Neutrophil (primary cell): ENCODE measurements around the gene ALDH8A1.

Source experiments
- H3K27ac ChIP-seq: fragments of 200-600 bp; sonication (generic); 2 replicates; pipeline ENCODE4 v1.5.1; 2016; ENCODE audit warnings: mild to moderate bottlenecking, moderate library complexity
- H3K27me3 ChIP-seq: fragments of 200-600 bp; sonication (generic); 2 replicates; pipeline ENCODE4 v1.6.0; 2016; ENCODE audit warnings: mild to moderate bottlenecking
- H3K36me3 ChIP-seq: fragments of 200-600 bp; sonication (generic); 2 replicates; pipeline ENCODE4 v1.5.1; 2017
- H3K4me1 ChIP-seq, 2 experiments: fragments of 200-600 bp in 1 of 2; sonication (generic) in 1 of 2; 1 replicate in 1 of 2; 2 replicates in 1 of 2; pipeline versions ENCODE4 v1.5.1 to v1.6.1; 2013 to 2016; ENCODE audit warnings: low read depth in 1 of 2, low read length in 1 of 2, mild to moderate bottlenecking in 1 of 2, moderate library complexity in 1 of 2; ENCODE audit not compliant: control insufficient read depth in 1 of 2, insufficient read depth in 1 of 2
- H3K4me3 ChIP-seq, 2 experiments: fragments of 200-600 bp in 1 of 2; sonication (generic) in 1 of 2; 1 replicate in 1 of 2; 2 replicates in 1 of 2; pipeline ENCODE4 v1.5.1; 2013 to 2016; ENCODE audit warnings: low read depth in 1 of 2, low read length in 1 of 2, mild to moderate bottlenecking in 1 of 2, moderate library complexity in 1 of 2
- H3K9me3 ChIP-seq: fragments of 200-600 bp; sonication (generic); 2 replicates; pipeline ENCODE4 v1.5.1; 2016
- TF ChIP-seq, protein P1 (sequence below): fragments of 200-600 bp; sonication (generic); IDR thresholded peaks from 2 replicates; pipeline ENCODE4 v1.5.1; 2016; ENCODE audit warnings: antibody characterized with exemption

ALDH8A1 gene

DNA sequence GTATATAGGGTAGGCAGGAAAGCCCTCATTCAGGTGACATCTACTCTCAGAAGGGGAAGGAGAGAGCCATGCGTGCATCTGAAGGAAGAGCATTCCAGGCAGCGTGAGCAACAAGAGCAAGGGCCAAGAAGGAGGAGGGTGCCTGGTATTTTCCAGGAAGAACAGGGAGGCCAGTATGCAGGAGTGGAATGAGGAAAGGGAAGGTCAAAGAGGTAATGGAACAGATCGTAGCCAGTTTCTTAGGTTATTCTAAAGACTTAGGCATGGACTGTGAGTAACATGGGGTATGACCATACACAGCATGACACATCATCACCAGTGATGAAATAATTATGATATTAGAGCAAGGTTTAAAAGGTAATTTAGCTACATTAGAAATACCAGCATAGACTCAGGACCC lies 24.1 kb downstream of the ALDH8A1 start:
- Histone ChIP-seq H3K9me3 (no peaks in the 10 kb centered on the region), H3K36me3 (no peaks in the 10 kb centered on the region), H3K27ac (no peak overlapping the region), H3K4me3 (no peak overlapping the region), H3K4me1 (no peaks in the 10 kb centered on the region), H3K27me3 (no peaks in the 10 kb centered on the region)
- TF ChIP-seq, protein P1, sequence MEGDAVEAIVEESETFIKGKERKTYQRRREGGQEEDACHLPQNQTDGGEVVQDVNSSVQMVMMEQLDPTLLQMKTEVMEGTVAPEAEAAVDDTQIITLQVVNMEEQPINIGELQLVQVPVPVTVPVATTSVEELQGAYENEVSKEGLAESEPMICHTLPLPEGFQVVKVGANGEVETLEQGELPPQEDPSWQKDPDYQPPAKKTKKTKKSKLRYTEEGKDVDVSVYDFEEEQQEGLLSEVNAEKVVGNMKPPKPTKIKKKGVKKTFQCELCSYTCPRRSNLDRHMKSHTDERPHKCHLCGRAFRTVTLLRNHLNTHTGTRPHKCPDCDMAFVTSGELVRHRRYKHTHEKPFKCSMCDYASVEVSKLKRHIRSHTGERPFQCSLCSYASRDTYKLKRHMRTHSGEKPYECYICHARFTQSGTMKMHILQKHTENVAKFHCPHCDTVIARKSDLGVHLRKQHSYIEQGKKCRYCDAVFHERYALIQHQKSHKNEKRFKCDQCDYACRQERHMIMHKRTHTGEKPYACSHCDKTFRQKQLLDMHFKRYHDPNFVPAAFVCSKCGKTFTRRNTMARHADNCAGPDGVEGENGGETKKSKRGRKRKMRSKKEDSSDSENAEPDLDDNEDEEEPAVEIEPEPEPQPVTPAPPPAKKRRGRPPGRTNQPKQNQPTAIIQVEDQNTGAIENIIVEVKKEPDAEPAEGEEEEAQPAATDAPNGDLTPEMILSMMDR = no peak

GRCh38 chr6:134921721-134922261 lies 28.1 kb downstream of the ALDH8A1 start:
- Histone ChIP-seq H3K27me3 (no peaks in the 10 kb centered on the region), H3K4me3 (no peak overlapping the region), H3K4me1 (no peaks in the 10 kb centered on the region), H3K36me3 (no peaks in the 10 kb centered on the region), H3K9me3 (no peaks in the 10 kb centered on the region), H3K27ac (no peak overlapping the region)
- TF ChIP-seq, protein P1 = no peak

GRCh38 chr6:134921276-134921675 lies 28.6 kb downstream of the ALDH8A1 start:
- H3K4me1 ChIP-seq = no peaks in the 10 kb centered on the region

GRCh38 chr6:134920422-134920821 lies 29.5 kb downstream of the ALDH8A1 start:
- no peak overlapping the region for H3K27ac ChIP-seq
- no peaks in the 10 kb centered on the region for H3K36me3 ChIP-seq
- TF ChIP-seq, protein P1 = no peak
- H3K27me3 ChIP-seq = no peaks in the 10 kb centered on the region
- no peak overlapping the region for H3K4me3 ChIP-seq
- no peaks in the 10 kb centered on the region for H3K4me1 ChIP-seq
- no peaks in the 10 kb centered on the region for H3K9me3 ChIP-seq

More at GRCh38 chr6:134921276-134921675, 28.6 kb downstream of the ALDH8A1 start:
- H3K27ac ChIP-seq = no peak overlapping the region
- no peaks in the 10 kb centered on the region for H3K9me3 ChIP-seq
- H3K27me3 ChIP-seq = no peaks in the 10 kb centered on the region
- H3K36me3 ChIP-seq = no peaks in the 10 kb centered on the region
- TF ChIP-seq, protein P1 = no peak
- H3K4me3 ChIP-seq = no peak overlapping the region

DNA sequence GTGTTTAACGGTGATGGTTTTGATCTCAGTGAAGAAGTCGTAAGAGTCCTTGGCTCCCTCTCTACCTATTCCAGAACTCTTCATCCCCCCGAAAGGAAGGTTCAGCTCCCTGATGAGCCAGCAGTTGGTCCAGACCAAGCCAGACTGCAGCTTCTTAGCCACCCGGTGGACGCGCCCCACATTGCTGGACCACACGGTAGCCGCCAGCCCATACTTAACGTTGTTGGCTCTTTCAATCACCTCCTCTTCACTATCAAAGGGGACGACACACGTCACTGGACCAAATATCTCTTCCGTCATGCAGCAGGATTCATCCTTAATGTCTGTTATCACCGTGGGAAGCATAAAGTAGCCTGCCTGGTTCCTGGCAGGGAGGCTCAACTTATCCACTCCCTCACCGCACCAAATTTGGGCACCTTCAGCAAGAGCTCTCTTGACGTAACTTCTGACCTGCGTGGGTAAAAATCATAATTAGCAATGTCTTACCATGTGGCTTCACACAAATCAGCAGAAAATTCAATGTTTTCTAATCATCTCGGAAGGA lies 31.4 kb downstream of the ALDH8A1 start:
- Histone ChIP-seq H3K9me3 (no peaks in the 10 kb centered on the region), H3K4me3 (no peak overlapping the region), H3K36me3 (no peaks in the 10 kb centered on the region), H3K27me3 (no peaks in the 10 kb centered on the region), H3K4me1 (no peaks in the 10 kb centered on the region), H3K27ac (no peak overlapping the region)
- TF ChIP-seq, protein P1 = no peak
